NCI-H2171 (cell line): ENCODE data around the gene RNF146.
"Not testable (repeated sequence)": the region's sequence is repeated elsewhere in the genome, so short reads cannot be mapped to it uniquely, and the experiment has no call there.

Experiments
- DNase-seq: peaks from one replicate; lab custom pipeline; 2025; lab: John Stamatoyannopoulos, UW

RNF146 gene

DNA sequence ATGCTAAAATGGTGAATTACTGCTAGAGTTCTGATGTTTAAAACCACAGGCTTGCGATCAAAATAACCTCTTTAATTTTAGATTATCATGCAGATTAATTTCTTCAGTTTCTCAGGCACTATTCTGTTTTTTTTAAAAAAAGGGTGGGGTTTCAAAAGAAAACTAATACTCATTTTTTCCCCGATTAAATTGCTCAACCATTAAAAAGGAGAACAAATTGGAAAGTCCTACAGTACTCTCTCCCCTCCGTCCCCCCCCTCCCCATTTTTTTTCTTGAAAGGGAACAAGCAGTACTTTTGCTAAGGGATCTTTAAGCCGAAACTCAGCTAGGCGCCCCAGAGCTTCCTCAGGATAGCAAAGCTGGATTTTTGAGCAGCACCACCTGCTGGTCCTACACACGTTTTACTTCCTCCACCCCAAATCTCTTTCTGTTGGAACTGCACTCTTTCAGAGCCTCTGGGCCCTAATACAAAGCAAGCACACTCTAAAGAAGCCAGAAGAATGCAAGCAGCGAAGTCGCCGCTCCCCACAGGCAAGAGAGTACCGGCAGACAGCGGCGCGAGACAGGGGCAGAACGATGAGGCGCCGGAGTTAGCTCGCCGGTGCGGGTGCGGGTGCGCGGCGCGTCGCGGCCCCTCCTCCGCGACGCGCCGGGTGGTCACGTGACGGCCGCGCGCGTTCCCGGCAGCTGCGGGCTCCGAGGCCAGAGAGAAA lies at the start of gene RNF146:
Gene RNF146 (plus strand): TSS at position 687 of the 714 bp plus-strand sequence. CDS start 13,475 bp downstream, outside the sequence.
- peak; percentile 70 for DNase-seq

DNA sequence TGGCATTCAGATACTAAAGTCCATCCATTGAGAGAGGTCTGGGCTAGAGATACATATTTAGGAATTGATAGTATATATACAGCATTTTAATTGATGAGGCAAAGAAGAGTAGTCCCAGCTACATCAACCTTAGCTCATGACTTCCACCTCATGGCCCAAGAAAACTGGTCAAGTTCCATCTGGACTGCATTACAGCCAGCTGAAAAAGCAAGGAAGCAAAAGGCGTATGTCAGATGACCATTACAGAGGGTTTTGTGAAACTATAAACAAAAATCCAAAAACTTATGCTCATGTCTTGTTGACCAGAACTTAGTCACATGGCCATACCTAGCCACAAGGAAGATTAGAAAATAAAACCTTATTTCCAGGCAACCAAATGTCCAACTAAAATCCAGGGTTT lies 46.8 kb upstream of the RNF146 start:
- no peak for DNase-seq

DNA sequence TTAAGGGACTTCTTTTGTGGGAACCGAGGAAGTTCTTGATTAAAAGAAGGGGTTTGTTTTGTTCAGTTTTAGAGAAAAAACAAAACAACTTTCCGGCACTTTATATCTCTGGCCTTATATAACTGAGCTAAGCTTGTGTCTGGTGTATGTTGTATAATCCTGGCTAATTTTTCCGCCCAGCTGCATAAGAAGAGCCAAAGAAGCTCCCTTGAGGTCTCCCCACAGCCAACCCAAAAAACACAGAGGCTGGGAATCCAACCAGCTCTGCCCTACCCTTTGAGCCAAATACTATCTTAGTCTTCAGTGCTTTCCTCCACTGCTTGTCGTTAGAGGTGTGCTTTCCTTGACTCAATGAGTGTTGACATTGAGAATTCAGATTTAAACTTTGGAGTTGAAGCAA lies 45.5 kb upstream of the RNF146 start:
- no peak for DNase-seq

- DNase-seq, result no peak
Observed at GRCh38 chr6:127222418-127222817, 44.2 kb upstream of the RNF146 start.

DNA sequence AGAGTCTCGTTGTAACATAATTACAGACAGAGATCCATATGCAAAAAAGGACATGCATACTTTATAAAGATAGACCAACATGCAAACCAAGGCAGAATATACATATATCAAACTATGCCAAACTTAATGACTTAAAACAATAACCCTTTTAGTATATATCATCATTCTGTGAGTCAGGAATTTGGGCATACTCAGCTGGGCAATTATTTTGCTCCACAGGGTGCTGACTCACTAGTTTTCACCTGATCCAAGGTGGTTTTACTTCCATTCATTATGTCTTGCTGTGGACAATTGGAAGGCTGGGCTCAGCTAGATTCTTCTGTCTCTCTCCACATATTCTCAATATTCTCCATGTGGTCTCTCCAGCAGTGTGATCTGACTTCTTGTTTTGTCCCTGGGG lies 41.2 kb upstream of the RNF146 start:
- DNase-seq, result no peak

GRCh38 chr6:127233819-127234218 lies 32.8 kb upstream of the RNF146 start:
- not testable (repeated sequence) for DNase-seq

GRCh38 chr6:127243501-127243900 lies 23.2 kb upstream of the RNF146 start:
- DNase-seq, result no peak

GRCh38 chr6:127247114-127248096 lies 19.3 kb upstream of the RNF146 start:
- DNase-seq, result no peak

- no peak for DNase-seq
Observed at GRCh38 chr6:127249621-127250020, 17.0 kb upstream of the RNF146 start.

GRCh38 chr6:127255286-127255685 lies 11.4 kb upstream of the RNF146 start:
- DNase-seq, result no peak

GRCh38 chr6:127262896-127263295 lies 3.8 kb upstream of the RNF146 start:
- no peak for DNase-seq

- no peak for DNase-seq
Observed at GRCh38 chr6:127263481-127263880, 3.2 kb upstream of the RNF146 start.

GRCh38 chr6:127266892-127267645 lies 405 bp downstream of the RNF146 start:
- DNase-seq, result peak; percentile 13

- no peak for DNase-seq
Observed at GRCh38 chr6:127267646-127268625, 1.3 kb downstream of the RNF146 start.

- no peak for DNase-seq
Observed at GRCh38 chr6:127272576-127272975, 5.9 kb downstream of the RNF146 start.

DNA sequence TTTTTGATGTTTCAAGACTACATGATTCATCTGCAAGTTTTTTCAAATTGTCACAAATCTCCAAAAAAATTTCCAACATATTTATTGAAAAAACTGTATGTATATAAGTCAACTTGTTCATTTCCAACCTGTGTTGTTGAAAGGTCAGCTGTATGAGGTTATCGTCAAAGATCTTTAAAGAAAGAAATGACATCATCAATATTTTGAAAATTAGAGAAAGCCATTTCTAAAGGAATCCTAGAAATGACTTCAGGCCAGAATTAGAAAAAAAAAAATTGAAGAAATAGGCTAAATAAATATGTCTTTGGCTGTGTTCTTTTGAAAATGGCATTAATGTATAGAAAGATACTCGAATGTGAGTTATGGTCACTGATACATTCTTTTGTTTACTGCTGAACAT lies 6.8 kb downstream of the RNF146 start:
- no peak for DNase-seq

GRCh38 chr6:127276331-127276730 lies 9.7 kb downstream of the RNF146 start:
- DNase-seq, result no peak

GRCh38 chr6:127277878-127278843 lies 11.5 kb downstream of the RNF146 start:
- no peak for DNase-seq

DNA sequence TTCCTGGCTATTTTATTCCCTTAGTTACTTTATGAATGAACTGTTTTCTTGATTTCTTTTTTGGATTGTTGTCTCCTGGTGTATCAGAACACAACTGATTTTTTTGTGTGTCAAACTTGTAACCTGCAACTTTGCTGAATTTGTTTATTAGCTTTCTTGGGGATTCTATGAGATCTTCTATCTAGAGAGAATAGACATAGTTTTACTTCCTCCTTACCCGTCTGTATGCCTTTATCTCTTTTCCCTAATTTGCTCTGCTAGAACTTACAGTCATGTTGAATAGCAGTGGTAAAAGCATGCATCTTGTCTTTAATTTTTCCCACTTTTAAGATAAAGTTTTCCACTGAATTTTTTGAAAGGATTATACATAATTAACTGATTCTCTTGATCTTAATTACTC lies 13.2 kb downstream of the RNF146 start:
- no peak for DNase-seq

DNA sequence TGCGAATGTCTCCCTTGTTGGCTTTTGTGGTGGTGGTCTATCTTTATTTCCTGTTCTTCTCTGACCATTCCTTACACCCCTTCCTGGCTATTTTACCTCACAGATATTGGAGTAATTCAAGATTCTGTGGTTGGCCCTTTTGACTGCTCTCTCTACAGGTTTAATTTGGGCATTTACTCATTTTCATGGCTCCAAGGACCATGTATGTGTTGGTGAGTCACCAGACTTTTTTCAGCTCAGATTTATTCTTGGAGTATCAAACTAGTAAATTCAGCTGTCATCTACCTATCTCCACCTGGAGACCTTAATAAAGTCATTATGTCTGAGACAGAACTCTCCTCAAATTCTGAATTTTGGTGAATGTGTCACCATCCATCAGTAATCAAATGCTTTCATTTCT lies 15.5 kb downstream of the RNF146 start:
- no peak for DNase-seq
